ENCODE results near the gene LRIG1. TPM values are rescaled to one million over a fixed set of nuclear protein-coding genes. Genes with fewer than 3 reads are reported as not detected.

Gene LRIG1
- total and polyA plus RNA-seq, 9 of the 15 experiments (the other 6 are each of a cell fraction or from before 2014, with no cell fraction given), result 0.05 to 0.38 (median 0.13) TPM; not detected in 3

- DNase-seq (ENCODE audit: extremely low read depth in 1 of 4, low spot score in 3 of 4), result no peak
- H3K27ac ChIP-seq (ENCODE audit: extremely low read depth, low read depth, low read length), result no peak overlapping the region
These were observed 19.5 kb downstream of the LRIG1 start for GRCh38 chr3:66481071-66482017.

More at GRCh38 chr3:66481071-66482017, 19.5 kb downstream of the LRIG1 start:
- Histone ChIP-seq H3K9me3 (replicated peaks; ENCODE audit: control insufficient read depth, insufficient read depth, low read depth, low read length) (no peaks in the 10 kb centered on the region), H4K20me1 (replicated peaks; ENCODE audit: control insufficient read depth, insufficient read depth, low read length) (no peaks in the 10 kb centered on the region), H3K27me3 (ENCODE audit: control insufficient read depth in 2 of 2, insufficient read depth in 2 of 2, low read length in 2 of 2) (peaks cover 0 to 12% of the 10 kb centered on the region in 2 experiments; a peak in 3 of 5 replicates), H2AFZ (ENCODE audit: low read depth, low read length) (no peak overlapping the region), H3K36me3 (ENCODE audit: control insufficient read depth, insufficient read depth, low read length) (no peaks in the 10 kb centered on the region), H3K4me3 (no peak overlapping the region), H3K9me1 (ENCODE audit: control insufficient read depth, insufficient read depth, low read length) (no peaks in the 10 kb centered on the region), H3K79me2 (ENCODE audit: control insufficient read depth, insufficient read depth, low read length) (no peaks in the 10 kb centered on the region), H3K4me2 (ENCODE audit: insufficient read depth, low read length) (no peak overlapping the region), H3K4me1 (replicated peaks in 1 of 2; ENCODE audit: control insufficient read depth in 2 of 2, insufficient read depth in 2 of 2, low read length in 2 of 2) (no peaks in the 10 kb centered on the region), H3K9ac (ENCODE audit: insufficient read depth in 1 of 2, low read depth in 2 of 2, low read length in 2 of 2) (no peak overlapping the region)
- intact Hi-C loops (cut with micrococcal nuclease) (no loop called here), in situ Hi-C loops (cut with MboI) (no loop called here)
- CTCF ChIA-PET (ENCODE audit: low intra/inter-chr PET ratio), result no interaction called here
- POLR2A ChIA-PET, result interaction anchor here (0.7 kb wide), 1 partner anchor 10 kb away, joined by 3 read pairs; no protein-coding TSS in a partner anchor
- WGBS (ENCODE audit: insufficient coverage, low coverage, missing lambda C conversion rate), result 0% methylated on average over 11 of the region's 13 CpGs
- ATAC-seq, result no peak
- no peak for FAIRE-seq
- TF ChIP-seq ZNF280B (CRISPR knock-in tag; IDR thresholded peaks at IDR 0.05) (no peak), ZSCAN29 (IDR thresholded peaks at IDR 0.05) (no peak), KLF10 (CRISPR knock-in tag; IDR thresholded peaks at IDR 0.05) (no peak), RBM17 (IDR thresholded peaks at IDR 0.05; ENCODE audit: borderline replicate concordance, low read depth, low read length) (no peak), RBM14 (IDR thresholded peaks at IDR 0.05; ENCODE audit: borderline replicate concordance, insufficient read depth, low read depth, low read length) (no peak), THRA (IDR thresholded peaks at IDR 0.05) (no peak), RUNX1 (IDR thresholded peaks at IDR 0.05; ENCODE audit: low read depth) (no peak), TARDBP (IDR thresholded peaks at IDR 0.05) (no peak), ZNF134 (CRISPR knock-in tag; conservative IDR thresholded peaks at IDR 0.05) (no peak), EHMT2 (IDR thresholded peaks at IDR 0.05) (no peak), ZNF780A (CRISPR knock-in tag; IDR thresholded peaks at IDR 0.05) (no peak), MEIS2 (IDR thresholded peaks at IDR 0.05; ENCODE audit: partially characterized antibody) (no peak), RNF2 (IDR thresholded peaks at IDR 0.05) (no peak)
- BruUV-seq (replicated peaks), result no TSS peak
